Measurements from ENCODE around the gene USP13. TPM values are rescaled to one million over a fixed set of nuclear protein-coding genes. Genes with fewer than 3 reads are reported as not detected.
"Not testable (repeated sequence)": the region's sequence is repeated elsewhere in the genome, so short reads cannot be mapped to it uniquely, and the experiment has no call there.

USP13 gene
- total RNA-seq, 2 experiments from 2014 or later, result 25.8 to 49.7 TPM

DNA sequence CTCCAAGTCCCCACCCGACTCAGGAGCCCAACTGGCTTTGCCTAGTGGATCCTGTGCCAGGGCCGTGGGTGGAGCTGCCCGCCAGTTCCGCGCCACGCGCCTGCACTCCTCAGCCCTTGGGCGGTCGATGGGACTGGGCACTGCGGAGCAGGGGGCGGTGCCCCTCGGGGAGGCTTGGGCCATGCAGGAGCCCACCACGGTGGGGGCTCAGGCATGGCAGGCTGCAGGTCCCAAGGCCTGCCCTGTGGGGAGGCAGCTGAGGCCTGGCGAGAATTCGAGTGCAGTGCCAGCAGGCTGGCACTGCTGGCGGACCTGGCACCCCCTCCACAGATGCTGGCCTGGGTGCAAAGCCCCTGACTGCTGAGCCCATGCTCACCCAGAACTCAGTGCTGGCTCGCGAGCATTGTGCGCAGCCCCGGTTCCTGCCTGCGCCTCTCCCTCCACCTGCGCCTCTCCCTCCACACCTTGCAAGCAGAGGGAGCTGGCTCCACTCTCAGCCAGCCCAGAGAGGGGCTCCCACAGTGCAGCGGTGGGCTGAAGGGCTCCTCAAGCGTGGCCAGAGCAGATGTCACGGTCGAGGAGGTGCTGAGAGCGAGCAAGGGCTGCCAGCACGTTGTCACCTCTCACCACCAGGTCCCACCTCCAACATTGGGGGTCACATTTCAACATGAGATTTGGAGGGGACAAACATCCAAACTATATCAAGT lies 122.7 kb downstream of the USP13 start:
- BruUV-seq (replicated peaks), result no TSS peak

DNA sequence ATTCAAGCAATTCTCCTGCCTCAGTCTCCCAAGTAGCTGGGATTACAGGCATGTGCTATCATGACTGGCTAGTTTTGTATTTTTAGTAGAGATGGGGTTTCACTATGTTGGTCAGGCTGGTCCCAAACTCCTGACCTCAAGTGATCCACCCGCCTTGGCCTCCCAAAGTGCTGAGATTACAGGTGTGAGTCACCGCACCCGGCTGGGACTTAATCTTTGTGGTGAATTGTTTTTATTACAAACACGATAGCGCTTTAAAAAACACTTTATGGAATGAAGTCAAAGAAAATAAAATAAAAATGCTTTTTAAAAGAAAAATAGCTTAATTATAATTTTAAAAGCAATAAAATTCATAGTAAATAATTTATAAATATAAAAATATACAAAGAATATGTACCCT lies 130.0 kb downstream of the USP13 start:
- H3K4me3 ChIP-seq (ENCODE audit: low read depth, low read length, poor library complexity, severe bottlenecking); H3K4me1 ChIP-seq (ENCODE audit: insufficient read depth, low read length, poor library complexity, severe bottlenecking); H3K79me2 ChIP-seq (ENCODE audit: insufficient read depth, low read depth, low read length); H2AFZ ChIP-seq (ENCODE audit: low read length); H3K9me3 ChIP-seq (ENCODE audit: low read length); H3K9me2 ChIP-seq (ENCODE audit: insufficient read depth, low read length); intact Hi-C loops (cut with micrococcal nuclease; ENCODE audit: unreplicated experiment); H4K20me1 ChIP-seq (ENCODE audit: insufficient read depth, low read length); H3K4me2 ChIP-seq (ENCODE audit: low read length); CTCF ChIA-PET (ENCODE audit: unreplicated experiment); DNase-seq (ENCODE audit: low spot score); H3K27ac ChIP-seq (ENCODE audit: low read depth, low read length, poor library complexity, severe bottlenecking); BruUV-seq (replicated peaks): not testable (repeated sequence)
- H3K36me3 ChIP-seq (ENCODE audit: insufficient read depth, low read length), result peaks cover 92% of the 10 kb centered on the region
- POLR2A ChIA-PET, result interaction anchor here (1.1 to 1.3 kb wide), 3 partner anchors 16 to 18 kb away, joined by 3 to 4 read pairs (median 3); no protein-coding TSS in a partner anchor

More for the DNA sequence above, 122.7 kb downstream of the USP13 start:
- Histone ChIP-seq H3K4me2 (ENCODE audit: low read length) (no peak overlapping the region), H3K9me2 (ENCODE audit: insufficient read depth, low read length) (no peaks in the 10 kb centered on the region), H3K9me3 (ENCODE audit: low read length) (peaks cover 4% of the 10 kb centered on the region; the same call in 1 of the 2 replicates), H3K36me3 (ENCODE audit: insufficient read depth, low read length) (peaks cover 98% of the 10 kb centered on the region), H3K4me3 (ENCODE audit: low read depth, low read length, poor library complexity, severe bottlenecking) (no peak overlapping the region), H3K79me2 (ENCODE audit: insufficient read depth, low read depth, low read length) (no peaks in the 10 kb centered on the region), H3K4me1 (ENCODE audit: insufficient read depth, low read length, poor library complexity, severe bottlenecking) (no peaks in the 10 kb centered on the region), H4K20me1 (ENCODE audit: insufficient read depth, low read length) (no peaks in the 10 kb centered on the region), H3K27ac (ENCODE audit: low read depth, low read length, poor library complexity, severe bottlenecking) (no peak overlapping the region), H2AFZ (ENCODE audit: low read length) (no peak overlapping the region)
- POLR2A ChIA-PET, result no interaction called here
- TF ChIP-seq, protein P1, sequence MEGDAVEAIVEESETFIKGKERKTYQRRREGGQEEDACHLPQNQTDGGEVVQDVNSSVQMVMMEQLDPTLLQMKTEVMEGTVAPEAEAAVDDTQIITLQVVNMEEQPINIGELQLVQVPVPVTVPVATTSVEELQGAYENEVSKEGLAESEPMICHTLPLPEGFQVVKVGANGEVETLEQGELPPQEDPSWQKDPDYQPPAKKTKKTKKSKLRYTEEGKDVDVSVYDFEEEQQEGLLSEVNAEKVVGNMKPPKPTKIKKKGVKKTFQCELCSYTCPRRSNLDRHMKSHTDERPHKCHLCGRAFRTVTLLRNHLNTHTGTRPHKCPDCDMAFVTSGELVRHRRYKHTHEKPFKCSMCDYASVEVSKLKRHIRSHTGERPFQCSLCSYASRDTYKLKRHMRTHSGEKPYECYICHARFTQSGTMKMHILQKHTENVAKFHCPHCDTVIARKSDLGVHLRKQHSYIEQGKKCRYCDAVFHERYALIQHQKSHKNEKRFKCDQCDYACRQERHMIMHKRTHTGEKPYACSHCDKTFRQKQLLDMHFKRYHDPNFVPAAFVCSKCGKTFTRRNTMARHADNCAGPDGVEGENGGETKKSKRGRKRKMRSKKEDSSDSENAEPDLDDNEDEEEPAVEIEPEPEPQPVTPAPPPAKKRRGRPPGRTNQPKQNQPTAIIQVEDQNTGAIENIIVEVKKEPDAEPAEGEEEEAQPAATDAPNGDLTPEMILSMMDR (conservative IDR thresholded peaks at IDR 0.05; ENCODE audit: low read length), result no peak
- no peak for TF ChIP-seq EZH2phosphoT487 (IDR thresholded peaks at IDR 0.05; ENCODE audit: borderline replicate concordance, low read depth, low read length)
- DNase-seq (ENCODE audit: low spot score), result no peak
- intact Hi-C loops (cut with micrococcal nuclease; ENCODE audit: unreplicated experiment), result no loop called here
- CTCF ChIA-PET (ENCODE audit: unreplicated experiment), result no interaction called here

DNA sequence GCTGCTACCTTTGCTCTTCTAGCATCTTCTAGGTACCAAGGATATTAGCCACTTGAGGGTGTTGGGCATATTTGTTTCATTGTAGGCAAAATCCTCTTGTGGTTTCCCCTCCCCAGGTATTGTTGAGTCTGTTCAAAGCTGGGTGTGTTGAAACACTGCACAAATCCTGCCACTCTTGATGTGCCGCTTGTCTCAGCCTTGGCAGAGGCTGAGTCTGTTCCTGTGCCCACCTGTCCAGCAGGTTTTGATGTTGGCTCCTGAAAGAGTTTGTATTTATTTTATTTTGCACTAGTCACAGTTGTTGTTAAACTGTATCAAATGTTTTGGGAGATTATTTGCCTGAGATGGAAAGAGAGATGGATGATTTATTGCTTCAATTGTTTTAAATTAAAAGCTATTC lies 136.2 kb downstream of the USP13 start:
- Histone ChIP-seq H3K4me1 (ENCODE audit: insufficient read depth, low read length, poor library complexity, severe bottlenecking) (no peaks in the 10 kb centered on the region), H3K9me2 (ENCODE audit: insufficient read depth, low read length) (no peaks in the 10 kb centered on the region), H4K20me1 (ENCODE audit: insufficient read depth, low read length) (no peaks in the 10 kb centered on the region), H3K27ac (ENCODE audit: low read depth, low read length, poor library complexity, severe bottlenecking) (no peak overlapping the region), H3K4me2 (ENCODE audit: low read length) (no peak overlapping the region), H3K9me3 (ENCODE audit: low read length) (no peaks in the 10 kb centered on the region), H3K79me2 (ENCODE audit: insufficient read depth, low read depth, low read length) (no peaks in the 10 kb centered on the region), H3K4me3 (ENCODE audit: low read depth, low read length, poor library complexity, severe bottlenecking) (no peak overlapping the region), H3K36me3 (ENCODE audit: insufficient read depth, low read length) (peaks cover 44% of the 10 kb centered on the region), H2AFZ (ENCODE audit: low read length) (no peak overlapping the region)
- DNase-seq (ENCODE audit: low spot score), result no peak
- ChIA-PET POLR2A (no interaction called here), CTCF (ENCODE audit: unreplicated experiment) (no interaction called here)
- intact Hi-C loops (cut with micrococcal nuclease; ENCODE audit: unreplicated experiment), result no loop called here
- TF ChIP-seq, protein P1 (conservative IDR thresholded peaks at IDR 0.05; ENCODE audit: low read length), result no peak
- no peak for TF ChIP-seq EZH2phosphoT487 (IDR thresholded peaks at IDR 0.05; ENCODE audit: borderline replicate concordance, low read depth, low read length)
- BruUV-seq (replicated peaks), result no TSS peak

Measured in OCI-LY7 (cell line).